Stimulated activated CD4-positive, alpha-beta T cell treated with anti-CD3 and anti-CD28 coated beads, Interleukin-1b, Interleukin-23, amount 100 ng/mL, for 4 hours (primary cell): ENCODE results near the gene UBE2E3.
"Not testable (repeated sequence)": the region's sequence is repeated elsewhere in the genome, so short reads cannot be mapped to it uniquely, and the experiment has no call there.

Experiments
- DNase-seq, 2 donors: peaks; one replicate each; pipeline ENCODE4 v3.0.0-alpha.2; 2020; ENCODE audit warnings: low read depth in 2 of 2

UBE2E3 gene

DNA sequence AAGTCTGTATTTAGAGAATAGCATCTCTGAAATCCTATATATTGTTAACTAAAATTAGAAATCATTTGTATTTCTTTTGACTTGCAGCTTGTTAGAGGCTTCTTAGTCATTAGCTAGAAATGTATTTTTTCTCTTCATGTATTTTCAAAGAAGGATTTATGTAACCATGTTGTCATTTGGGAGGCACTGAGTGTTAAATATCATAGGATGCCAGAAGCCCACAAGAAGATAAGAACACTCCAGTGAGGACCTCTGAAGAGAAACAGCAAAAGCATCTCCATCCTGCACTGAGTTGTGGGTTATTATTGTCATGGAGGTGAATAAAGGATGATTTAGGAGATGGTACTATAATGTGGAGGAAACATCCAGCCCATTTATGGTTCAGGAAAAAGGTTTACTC lies 93.5 kb downstream of the UBE2E3 start:
- no peak for DNase-seq

DNA sequence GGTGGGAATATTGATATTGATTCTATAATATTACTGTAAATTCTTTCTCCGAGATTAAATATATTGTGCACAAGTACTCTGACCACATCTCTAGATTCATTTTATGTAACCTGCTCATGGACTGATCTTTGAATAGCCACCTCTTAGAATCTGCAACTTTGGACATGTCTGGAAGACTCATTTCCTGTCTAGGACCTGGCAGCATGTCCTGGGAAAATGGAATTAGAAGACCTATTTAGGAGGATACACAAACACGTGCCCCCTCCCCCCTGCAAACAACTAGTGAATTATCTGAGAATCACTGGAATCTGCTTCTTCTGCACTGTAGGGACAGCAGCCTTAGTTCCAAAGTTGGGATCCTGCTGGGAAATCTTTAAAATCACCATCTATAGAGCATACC lies 94.1 kb downstream of the UBE2E3 start:
- no peak for DNase-seq

GRCh38 chr2:181076658-181077057 lies 96.3 kb downstream of the UBE2E3 start:
- no peak for DNase-seq

DNA sequence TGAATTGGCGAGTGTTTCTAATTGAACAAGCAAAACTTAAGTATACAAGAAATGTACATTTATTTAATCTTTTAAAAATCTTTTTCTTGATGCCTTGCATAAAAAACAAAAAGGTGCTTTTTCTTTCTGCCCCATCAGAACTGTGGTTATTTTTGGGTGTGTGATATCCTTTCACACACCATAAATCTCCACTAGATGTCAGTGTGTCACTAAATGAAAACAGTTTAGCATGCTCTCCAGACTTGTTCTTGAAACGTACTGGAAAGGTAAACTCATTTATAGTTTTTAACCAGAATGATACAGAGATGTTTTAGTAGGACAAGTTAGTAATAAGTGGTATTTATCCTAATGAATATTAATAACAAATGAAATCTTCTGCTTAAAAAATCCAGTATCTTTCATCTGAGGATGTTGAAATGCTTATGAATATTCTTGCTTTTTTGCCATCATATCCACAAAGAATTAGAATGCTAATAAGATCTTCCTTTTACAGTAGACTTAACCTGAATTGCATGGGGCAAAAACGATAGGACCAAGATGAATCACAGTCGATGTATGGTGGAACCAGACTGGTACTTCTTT lies 96.8 kb downstream of the UBE2E3 start:
- no peak for DNase-seq

GRCh38 chr2:181083140-181083539 lies 102.7 kb downstream of the UBE2E3 start:
- no peak for DNase-seq

- DNase-seq: no peak
Observed at GRCh38 chr2:181085734-181086133, 105.3 kb downstream of the UBE2E3 start.

DNA sequence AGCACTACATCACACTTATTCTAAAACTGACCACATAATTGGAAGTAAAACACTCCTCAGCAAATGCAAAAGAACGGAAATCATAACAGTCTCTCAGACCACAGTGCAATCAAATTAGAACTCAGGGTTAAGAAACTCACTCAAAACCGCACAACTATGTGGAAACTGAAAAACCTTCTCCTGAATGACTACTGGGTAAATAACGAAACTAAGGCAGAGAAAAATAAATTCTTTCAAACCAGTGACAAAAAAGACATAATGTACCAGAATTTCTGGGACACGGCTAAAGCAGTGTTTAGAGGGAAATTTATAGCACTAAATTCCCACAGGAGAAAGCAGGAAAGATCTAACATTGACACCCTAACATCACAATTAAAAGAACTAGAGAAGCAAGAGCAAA lies 111.5 kb downstream of the UBE2E3 start:
- not testable (repeated sequence) for DNase-seq

- no peak for DNase-seq
Observed at GRCh38 chr2:181095486-181095885, 115.1 kb downstream of the UBE2E3 start.

DNA sequence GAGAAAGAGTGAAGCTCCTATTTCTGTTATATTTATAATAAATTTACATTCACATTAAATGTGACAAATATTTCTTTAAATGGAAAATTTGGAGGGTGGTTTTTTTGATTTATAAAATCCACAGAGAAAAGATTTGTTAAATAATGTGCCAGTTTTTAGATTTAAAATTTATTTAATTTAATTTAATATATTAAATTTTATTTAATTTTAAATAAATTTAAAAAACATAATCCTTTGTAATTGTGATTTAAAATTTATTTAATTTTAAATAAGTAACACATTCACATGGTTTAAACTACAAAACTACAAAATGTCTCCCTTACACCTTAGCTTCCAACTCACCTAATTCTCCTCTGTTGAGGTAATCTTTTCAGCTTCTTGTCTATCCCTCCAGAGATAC lies 123.3 kb downstream of the UBE2E3 start:
- no peak for DNase-seq

DNA sequence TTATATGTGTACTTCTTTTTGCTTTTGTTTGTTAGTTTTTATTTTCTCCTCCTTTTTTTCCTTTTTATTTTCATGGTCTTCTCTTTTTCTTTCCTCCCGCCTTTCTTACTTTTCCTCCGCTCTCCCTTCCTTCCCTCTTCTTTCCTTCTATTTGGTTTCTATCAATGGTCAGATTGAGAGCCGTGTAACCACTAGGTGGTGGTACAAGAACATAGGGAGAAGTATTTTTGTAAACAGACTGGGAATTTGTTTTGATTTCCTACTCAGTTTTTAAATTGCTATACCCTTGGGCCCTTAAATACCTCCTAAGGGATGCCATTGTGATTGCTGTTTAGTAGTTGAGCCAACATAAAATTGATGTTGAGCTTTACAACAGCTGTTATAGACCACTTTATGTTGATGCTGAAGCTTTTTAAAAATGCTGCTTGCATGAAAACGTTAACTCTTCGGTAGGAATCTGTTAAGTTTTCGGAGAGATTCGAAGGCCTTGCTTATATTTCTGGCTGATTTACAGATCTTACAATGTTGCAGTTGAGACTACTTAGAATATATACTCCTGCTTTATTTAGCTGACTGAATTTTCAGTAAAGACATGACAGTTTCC lies 124.2 kb downstream of the UBE2E3 start:
- peak in 1 of 2 donors; percentile 17 for DNase-seq

DNA sequence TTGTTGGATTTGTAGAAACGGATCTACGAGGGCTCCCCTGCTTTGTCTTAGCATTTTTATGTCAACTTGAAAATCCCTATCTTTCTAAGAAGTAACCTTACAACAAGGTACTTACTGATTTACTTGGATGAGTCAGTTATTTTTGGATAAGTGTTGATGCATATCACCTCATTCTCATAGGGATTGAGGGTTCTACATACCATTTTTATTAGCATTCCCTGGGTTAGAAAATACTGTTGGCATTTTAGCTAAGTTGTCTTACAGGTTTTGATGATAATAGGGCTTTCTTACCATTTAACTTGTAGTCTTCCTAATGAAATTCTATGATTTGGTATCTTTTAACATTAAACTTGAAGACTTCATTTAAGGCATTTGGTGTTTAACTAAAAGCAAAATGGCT lies 125.2 kb downstream of the UBE2E3 start:
- DNase-seq: no peak

- no peak for DNase-seq
Observed at GRCh38 chr2:181106229-181106628, 125.8 kb downstream of the UBE2E3 start.

GRCh38 chr2:181106789-181107627 lies 126.6 kb downstream of the UBE2E3 start:
- no peak for DNase-seq

DNA sequence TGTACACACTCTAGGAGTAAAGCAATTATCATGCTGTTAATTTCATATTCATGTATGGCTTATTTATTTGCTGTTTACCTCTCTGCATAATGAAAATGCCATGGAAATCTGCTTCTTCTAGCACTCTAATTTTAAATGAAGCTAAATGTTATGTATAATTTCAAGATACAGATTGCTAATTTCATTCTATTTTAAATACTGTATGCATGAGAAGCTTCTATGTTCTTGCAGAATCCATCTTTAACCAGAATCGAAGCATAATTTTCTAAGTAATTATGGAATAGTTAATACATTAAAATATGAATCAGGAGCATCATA lies 127.2 kb downstream of the UBE2E3 start:
- DNase-seq: no peak

DNA sequence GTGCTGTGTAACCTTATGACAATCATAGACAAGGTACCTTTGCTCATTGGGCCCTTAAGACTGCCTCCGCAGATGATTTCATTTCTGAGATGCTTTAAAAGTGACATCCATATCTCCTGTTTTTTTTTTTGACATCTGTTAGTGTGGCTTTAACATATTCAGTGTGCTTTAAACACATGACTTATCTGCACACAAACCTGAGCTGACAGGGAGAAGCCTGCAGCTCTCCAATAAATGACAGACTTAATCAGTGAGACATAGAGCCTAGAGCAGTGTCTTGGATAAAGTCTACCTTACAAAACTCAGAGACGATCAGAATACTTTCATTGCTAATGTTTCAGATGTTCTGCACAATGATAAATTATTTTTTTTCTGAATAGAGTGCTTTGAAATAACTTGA lies 130.7 kb downstream of the UBE2E3 start:
- DNase-seq: no peak

- no peak for DNase-seq
Observed at GRCh38 chr2:181112916-181113315, 132.5 kb downstream of the UBE2E3 start.
